NCI-H2196 treated with DMSO at 0.1 percent for 48 hours (cell line): ENCODE results near the gene RAP1GDS1.
"Not testable (repeated sequence)": the region's sequence is repeated elsewhere in the genome, so short reads cannot be mapped to it uniquely, and the experiment has no call there.

Experiments
- DNase-seq: peaks from one replicate; lab custom pipeline; 2025; ENCODE audit not compliant: unreplicated experiment; lab: John Stamatoyannopoulos, UW

The RAP1GDS1 gene

GRCh38 chr4:98352396-98352795 lies 91.2 kb downstream of the RAP1GDS1 start:
- DNase-seq, result no peak

- no peak for DNase-seq
Measured at GRCh38 chr4:98352940-98353339, 91.8 kb downstream of the RAP1GDS1 start.

GRCh38 chr4:98358630-98359248 lies 97.6 kb downstream of the RAP1GDS1 start:
- DNase-seq, result no peak

- no peak for DNase-seq
Measured at GRCh38 chr4:98359646-98360045, 98.5 kb downstream of the RAP1GDS1 start.

- DNase-seq, result no peak
Measured at GRCh38 chr4:98363431-98363830, 102.2 kb downstream of the RAP1GDS1 start.

GRCh38 chr4:98366275-98366674 lies 105.1 kb downstream of the RAP1GDS1 start:
- DNase-seq, result not testable (repeated sequence)

GRCh38 chr4:98368000-98368399 lies 106.8 kb downstream of the RAP1GDS1 start:
- DNase-seq, result not testable (repeated sequence)

- DNase-seq, result no peak
Measured at GRCh38 chr4:98369322-98369721, 108.1 kb downstream of the RAP1GDS1 start.

- no peak for DNase-seq
Measured at GRCh38 chr4:98374643-98375042, 113.5 kb downstream of the RAP1GDS1 start.

- DNase-seq, result no peak
Measured at GRCh38 chr4:98377559-98377958, 116.4 kb downstream of the RAP1GDS1 start.

- no peak for DNase-seq
Measured at GRCh38 chr4:98381306-98381705, 120.1 kb downstream of the RAP1GDS1 start.

- no peak for DNase-seq
Measured at GRCh38 chr4:98383431-98384106, 122.4 kb downstream of the RAP1GDS1 start.

GRCh38 chr4:98385831-98386230 lies 124.6 kb downstream of the RAP1GDS1 start:
- DNase-seq, result no peak

GRCh38 chr4:98387345-98388026 lies 126.3 kb downstream of the RAP1GDS1 start:
- DNase-seq, result no peak

- DNase-seq, result no peak
Measured at GRCh38 chr4:98394134-98394533, 132.9 kb downstream of the RAP1GDS1 start.

- no peak for DNase-seq
Measured at GRCh38 chr4:98399915-98400314, 138.7 kb downstream of the RAP1GDS1 start.

- DNase-seq, result no peak
Measured at GRCh38 chr4:98406819-98407218, 145.6 kb downstream of the RAP1GDS1 start.

- DNase-seq, result no peak
Measured at GRCh38 chr4:98411731-98412130, 150.5 kb downstream of the RAP1GDS1 start.

- no peak for DNase-seq
Measured at GRCh38 chr4:98416844-98417243, 155.7 kb downstream of the RAP1GDS1 start.

- not testable (repeated sequence) for DNase-seq
Measured at GRCh38 chr4:98420151-98420550, 159.0 kb downstream of the RAP1GDS1 start.

- DNase-seq, result no peak
Measured at GRCh38 chr4:98421111-98421510, 159.9 kb downstream of the RAP1GDS1 start.

- no peak for DNase-seq
Measured at GRCh38 chr4:98423009-98423408, 161.8 kb downstream of the RAP1GDS1 start.
